GM18909 (cell line): ENCODE results near the gene PRG2.
"Not testable (repeated sequence)": the region's sequence is repeated elsewhere in the genome, so short reads cannot be mapped to it uniquely, and the experiment has no call there.

Source experiments
- ATAC-seq: cut with Tn5 transposase; IDR thresholded peaks from one replicate; pipeline ENCODE4 v1.9.1; 2021; ENCODE audit warnings: mild to moderate bottlenecking; ENCODE audit not compliant: unreplicated experiment, poor library complexity

The PRG2 gene

GRCh38 chr11:57373146-57373545, 17.3 kb downstream of the PRG2 start:
- no peak for ATAC-seq

GRCh38 chr11:57370941-57371340, 19.5 kb downstream of the PRG2 start:
- ATAC-seq: no peak

GRCh38 chr11:57370251-57370650, 20.2 kb downstream of the PRG2 start:
- ATAC-seq: no peak

- ATAC-seq: no peak
These were observed 21.6 kb downstream of the PRG2 start for GRCh38 chr11:57368845-57369232.

GRCh38 chr11:57368106-57368844, 22.2 kb downstream of the PRG2 start:
- ATAC-seq: no peak

GRCh38 chr11:57364851-57365660, 25.4 kb downstream of the PRG2 start:
- no peak for ATAC-seq

- no peak for ATAC-seq
These were observed 27.0 kb downstream of the PRG2 start for GRCh38 chr11:57363131-57364080.

GRCh38 chr11:57361926-57362325, 28.5 kb downstream of the PRG2 start:
- ATAC-seq: no peak

GRCh38 chr11:57361420-57361819, 29.0 kb downstream of the PRG2 start:
- ATAC-seq: not testable (repeated sequence)

- no peak for ATAC-seq
These were observed 29.5 kb downstream of the PRG2 start for GRCh38 chr11:57360991-57361390.

GRCh38 chr11:57359896-57360690, 30.4 kb downstream of the PRG2 start:
- ATAC-seq: no peak

- no peak for ATAC-seq
These were observed 31.1 kb downstream of the PRG2 start for GRCh38 chr11:57359396-57359795.

- ATAC-seq: no peak
These were observed 31.5 kb downstream of the PRG2 start for GRCh38 chr11:57358991-57359390.

GRCh38 chr11:57358543-57358961, 31.9 kb downstream of the PRG2 start:
- no peak for ATAC-seq

GRCh38 chr11:57357856-57358255, 32.6 kb downstream of the PRG2 start:
- no peak for ATAC-seq

GRCh38 chr11:57357310-57357709, 33.1 kb downstream of the PRG2 start:
- ATAC-seq: no peak

GRCh38 chr11:57356268-57356667, 34.2 kb downstream of the PRG2 start:
- no peak for ATAC-seq

- no peak for ATAC-seq
These were observed 35.8 kb downstream of the PRG2 start for GRCh38 chr11:57354699-57355098.

- ATAC-seq: no peak
These were observed 36.6 kb downstream of the PRG2 start for GRCh38 chr11:57353852-57354251.

- no peak for ATAC-seq
These were observed 37.0 kb downstream of the PRG2 start for GRCh38 chr11:57353446-57353845.
